ENCODE results near the gene SMAD1.

- TF ChIP-seq EZH2 (IDR thresholded peaks at IDR 0.05) = no peak
- no peak for TF ChIP-seq POLR2AphosphoS5 (IDR thresholded peaks at IDR 0.05; ENCODE audit: borderline replicate concordance, low read depth, low read length)
- TF ChIP-seq FOXP2 (optimal IDR thresholded peaks at IDR 0.05; ENCODE audit: control extremely low read depth, extremely low read length, insufficient read depth) = no peak
These were observed 73.0 kb downstream of the SMAD1 start for GRCh38 chr4:145554691-145555090.
